CD4-positive, alpha-beta T cell treated with Interleukin-6 for 4 hours (primary cell): ENCODE results near the gene KLF6.
A peak's percentile ranks its signal among the peaks of the same experiment; 100 is the strongest.
"Not testable (repeated sequence)": the region's sequence is repeated elsewhere in the genome, so short reads cannot be mapped to it uniquely, and the experiment has no call there.

ENCODE experiments used
- DNase-seq: peaks from one replicate; pipeline ENCODE4 v3.0.0-alpha.2; 2020; ENCODE audit warnings: mixed read lengths

Gene KLF6

DNA sequence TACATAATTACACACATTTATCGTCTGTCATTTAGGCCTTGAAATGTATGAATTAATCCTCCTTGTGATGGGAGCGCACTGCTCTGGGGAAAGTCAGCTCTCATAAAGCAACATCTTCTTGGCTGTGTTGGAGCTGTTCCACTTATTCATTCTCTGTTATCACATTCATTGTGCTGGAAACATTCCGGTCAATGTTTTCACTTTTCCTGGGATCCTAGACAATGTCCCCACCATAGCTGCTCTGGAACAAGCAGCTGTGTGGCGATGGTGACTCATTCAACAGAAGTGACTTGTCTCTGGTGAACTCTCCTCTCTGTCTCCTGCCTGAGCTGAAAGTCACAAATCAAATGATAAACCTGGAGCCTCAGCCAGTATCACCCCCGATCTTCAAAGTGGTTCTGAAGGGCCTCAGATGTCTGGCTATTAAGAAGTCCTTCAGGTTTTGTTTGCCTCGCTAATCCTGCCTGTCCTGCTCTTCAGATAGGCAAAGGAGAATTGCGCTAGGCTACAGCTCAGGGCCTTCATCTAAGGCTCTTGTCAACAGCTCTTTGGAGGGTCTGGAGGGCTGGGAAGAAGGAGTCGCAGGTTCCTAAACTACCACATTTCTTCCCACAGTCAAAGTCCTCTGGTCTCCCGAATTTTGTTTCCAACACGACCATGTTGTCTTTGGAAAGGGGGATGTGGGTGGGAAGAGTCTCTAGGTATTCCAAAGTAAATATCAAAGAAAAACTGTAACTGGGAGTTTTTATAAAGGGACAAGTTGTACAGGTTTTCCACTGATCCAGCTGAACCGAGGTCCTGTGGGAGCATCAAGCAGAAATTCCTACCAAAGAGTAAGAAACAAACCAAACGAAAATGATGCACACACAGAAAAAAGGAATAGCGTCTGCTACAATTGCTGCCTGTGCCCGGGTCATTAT is 29.3 kb downstream of the KLF6 start:
- DNase-seq, result peak; percentile 37

DNA sequence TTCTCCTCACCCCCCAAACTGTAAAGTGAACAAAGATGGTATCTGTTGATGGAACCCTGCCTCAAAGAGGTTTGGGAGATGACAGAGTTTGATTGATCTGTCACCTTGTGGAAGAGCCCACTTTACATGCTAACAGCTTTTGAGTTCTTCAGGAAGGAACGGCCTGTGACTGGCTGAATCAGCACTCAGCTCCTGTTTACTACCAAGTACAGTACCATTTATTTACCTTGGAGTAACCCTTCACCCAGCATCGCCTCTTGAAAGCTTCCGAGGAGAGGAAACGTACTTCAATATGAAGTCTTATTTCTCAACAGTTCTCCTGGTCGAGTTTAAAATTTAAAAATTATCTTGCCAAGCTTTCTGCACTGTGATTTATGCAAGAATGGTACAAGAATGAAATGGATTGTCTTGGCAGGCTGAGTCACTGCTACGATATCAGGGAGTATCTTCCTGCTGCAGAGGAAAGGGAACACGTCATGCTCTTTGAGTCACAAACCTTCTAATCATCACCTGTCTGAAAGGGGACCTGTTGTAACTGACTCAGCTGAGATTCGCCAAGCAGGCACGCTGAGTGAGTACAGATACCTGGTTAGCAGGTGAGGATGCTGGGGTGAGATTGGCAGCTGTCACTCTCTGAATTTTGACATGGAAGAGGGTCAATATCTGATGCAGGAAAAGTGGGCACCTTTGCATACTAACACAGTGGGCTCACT is 30.1 kb downstream of the KLF6 start:
- peak; percentile 67 for DNase-seq

DNA sequence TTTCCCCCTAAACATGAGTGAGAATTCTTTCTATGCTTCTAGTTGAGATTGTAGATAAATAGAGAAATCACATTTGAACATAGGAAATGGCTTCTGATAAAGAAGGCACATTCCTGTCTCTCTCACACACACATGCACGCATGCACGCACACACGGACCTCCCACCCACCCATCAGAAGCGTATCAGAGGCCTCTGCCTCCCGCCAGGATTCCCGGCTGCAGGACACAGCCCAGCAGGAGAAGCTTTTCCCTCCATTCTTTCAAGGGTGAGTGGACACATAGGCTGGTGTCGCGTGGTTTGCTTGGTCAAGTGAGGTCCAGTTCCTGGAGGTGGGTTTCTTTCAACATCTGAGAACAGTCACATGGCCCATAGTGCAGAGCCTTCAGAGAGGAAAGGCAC is 34.2 kb downstream of the KLF6 start:
- DNase-seq, result no peak

DNA sequence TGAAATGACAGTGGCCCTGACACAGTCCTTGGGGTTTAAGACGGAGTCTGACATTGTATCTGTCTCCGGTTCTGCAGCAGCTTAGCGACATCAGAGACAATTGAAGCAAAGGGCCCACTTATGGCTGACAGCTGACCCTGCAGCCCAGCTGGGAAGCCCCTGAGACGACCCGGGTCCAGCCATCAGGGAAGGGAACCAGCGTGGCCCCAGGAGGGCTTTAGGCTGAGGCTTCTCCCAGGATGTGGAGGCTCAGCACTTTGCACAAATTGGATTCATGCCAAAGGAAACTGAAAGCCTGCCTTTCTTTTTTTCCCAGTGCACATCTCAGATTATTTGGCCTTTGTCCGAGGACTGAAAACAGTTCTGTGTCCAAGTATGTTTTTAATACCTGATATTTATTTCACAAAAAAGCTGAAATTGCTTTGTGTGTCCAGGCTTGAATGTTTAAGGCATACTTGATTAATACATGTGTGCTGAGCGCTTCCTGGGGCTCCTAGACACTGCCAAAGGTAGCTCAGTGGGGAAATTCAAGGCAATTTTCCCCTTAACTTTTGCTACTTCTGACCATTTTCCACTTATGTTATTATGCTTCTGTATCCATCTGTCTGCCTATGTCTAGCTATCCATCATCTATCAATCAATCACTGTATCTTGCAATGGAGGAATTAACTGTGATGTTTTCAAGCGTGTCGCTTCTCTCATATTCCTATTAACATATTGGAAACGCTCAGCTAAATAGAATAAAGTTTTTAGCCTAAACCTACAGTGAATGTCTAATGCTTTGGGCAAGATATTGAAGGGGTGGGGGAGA is 34.8 kb downstream of the KLF6 start:
- no peak for DNase-seq

DNA sequence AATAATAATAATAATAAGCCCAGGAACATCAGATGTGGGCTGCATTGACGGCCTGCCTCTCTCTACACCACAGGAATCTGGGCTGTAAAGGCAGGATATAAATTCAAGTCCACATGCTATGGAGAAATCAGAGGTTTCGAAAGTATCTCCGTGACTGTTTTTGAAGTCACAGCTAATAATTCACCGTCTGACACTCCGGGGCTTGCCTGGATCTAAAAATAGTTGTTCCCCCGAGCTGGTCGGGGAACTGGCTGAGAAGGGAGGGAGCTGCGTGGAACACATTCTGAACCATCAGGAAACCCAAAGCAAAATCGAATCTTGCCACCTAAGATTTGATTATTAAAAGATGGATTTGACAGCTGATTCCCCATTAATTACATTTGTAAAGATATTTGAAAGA is 35.4 kb downstream of the KLF6 start:
- DNase-seq, result no peak

DNA sequence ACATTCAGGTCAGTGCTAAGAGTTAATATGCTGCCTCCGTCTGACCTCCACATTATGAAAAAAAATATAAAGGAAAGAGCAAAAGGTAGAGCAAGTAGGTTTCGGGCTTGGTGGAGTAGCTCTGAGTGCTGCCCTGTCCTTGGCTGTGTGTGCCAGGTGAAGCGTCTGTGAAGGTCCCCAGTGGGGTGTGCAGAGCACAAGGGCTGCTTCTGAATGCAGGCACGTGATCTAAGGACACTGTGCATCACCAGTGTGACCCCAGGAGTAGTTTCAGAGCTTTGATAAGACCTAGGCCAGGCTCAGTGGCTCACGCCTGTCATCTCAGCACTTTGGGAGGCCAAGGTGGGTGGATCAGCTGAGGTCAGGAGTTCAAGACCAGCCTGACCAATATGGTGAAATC is 36.0 kb downstream of the KLF6 start:
- DNase-seq, result no peak

DNA sequence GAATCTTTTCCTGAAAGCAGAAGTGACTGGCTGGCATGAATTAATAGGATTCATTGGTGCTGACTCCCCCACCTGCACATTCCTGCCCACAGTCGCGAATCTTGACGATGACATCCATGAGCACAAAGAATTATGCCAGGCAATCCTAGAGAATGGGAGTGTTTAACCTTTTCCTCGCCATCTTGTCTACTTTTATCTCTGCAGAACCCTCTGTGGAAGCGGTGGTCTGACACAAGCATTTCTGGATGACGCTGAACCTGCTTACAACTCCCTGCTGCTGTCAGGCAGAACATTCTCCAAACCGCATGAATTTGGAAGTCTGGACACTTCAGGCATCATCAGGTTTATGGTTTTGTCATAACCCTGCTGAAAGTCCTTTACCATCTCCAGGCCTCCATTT is 36.5 kb downstream of the KLF6 start:
- DNase-seq, result no peak

DNA sequence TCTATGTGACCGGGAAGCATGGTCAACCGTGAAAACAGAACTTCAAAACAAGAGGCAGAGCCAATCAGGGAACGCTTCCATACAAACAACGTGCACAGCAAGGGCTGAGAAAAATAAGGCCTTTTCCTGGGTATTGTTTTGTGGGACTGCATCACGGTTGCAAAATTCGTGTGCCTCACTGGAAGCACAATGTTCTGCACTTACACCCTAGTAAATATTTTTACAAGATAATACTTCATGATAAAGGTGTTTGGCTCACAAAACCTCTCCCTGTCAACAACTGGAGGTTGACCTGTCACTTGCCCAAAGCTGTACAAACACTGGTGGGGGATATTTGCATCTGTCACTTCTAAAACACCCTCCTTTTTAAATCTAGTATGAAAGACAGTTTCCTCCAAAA is 37.0 kb downstream of the KLF6 start:
- no peak for DNase-seq

DNA sequence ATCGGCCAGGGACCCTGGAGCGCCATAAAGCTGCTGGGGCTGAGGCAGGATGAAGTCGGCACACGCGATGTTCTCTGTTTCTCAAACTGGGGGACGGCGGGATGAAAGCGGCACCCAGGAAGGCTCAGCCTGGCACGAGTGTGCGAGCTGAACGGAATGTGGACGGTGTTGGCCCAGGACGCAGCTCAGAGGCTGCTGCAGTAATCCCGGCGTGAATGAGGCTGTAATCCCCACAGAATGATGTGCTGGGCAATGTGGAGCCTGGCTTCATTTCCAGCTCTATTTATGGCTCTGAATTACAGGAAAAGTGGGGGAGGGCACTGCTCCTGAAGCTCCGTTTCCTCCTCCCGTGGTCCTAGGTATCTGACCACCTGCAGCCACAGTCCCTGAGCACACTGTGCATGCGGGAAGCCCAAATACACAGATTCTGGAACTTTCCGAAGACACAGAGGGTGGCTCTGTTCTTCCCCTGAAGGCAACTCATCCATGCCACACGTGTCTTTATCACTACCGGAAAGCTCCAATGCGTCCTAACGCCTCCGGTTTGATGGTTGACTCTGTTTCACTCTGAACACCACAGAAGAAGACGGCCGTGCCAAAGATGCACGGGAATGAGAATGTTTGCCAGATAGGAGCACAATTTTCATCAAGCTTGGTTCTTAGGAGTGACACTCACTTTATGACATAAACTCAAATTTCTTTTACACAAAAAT is 37.6 kb downstream of the KLF6 start:
- DNase-seq, result no peak

DNA sequence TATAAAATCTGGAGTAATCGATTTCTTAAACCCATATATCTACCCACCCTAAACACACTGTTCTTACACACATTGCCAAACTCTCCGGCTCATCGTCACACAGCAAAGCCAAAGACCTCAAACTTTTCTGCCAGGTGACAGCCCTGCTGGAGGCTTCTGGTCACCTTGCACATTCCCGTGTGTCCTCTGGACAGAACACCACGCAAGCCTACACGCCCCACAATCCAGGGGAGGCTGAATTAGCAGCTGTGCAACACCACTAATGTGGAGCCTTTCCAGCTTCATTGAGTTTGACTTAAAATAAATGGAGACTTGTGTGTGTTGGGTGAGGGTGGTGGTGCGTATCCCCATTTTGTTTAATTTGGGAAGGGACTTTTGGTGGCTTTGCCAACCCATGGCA is 38.4 kb downstream of the KLF6 start:
- no peak for DNase-seq

DNA sequence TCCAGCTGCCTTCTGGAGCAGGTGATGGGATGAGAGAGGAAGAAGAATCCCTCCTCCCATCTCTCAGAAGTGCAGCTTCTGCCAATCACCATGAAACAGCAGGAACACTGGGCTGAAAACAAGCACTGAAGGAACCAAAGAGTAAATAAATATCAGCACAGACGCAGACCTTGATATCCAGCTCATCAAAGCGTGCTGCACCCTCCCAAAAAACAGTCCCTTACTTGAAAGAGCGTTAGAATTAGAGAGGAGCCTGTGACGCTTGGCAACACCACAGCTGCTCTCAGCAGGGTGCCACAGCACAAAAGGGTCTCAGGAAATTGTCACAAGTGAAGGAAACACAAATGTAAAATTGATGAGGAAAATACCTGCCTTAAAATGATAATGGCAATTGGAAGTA is 39.5 kb downstream of the KLF6 start:
- DNase-seq, result no peak

DNA sequence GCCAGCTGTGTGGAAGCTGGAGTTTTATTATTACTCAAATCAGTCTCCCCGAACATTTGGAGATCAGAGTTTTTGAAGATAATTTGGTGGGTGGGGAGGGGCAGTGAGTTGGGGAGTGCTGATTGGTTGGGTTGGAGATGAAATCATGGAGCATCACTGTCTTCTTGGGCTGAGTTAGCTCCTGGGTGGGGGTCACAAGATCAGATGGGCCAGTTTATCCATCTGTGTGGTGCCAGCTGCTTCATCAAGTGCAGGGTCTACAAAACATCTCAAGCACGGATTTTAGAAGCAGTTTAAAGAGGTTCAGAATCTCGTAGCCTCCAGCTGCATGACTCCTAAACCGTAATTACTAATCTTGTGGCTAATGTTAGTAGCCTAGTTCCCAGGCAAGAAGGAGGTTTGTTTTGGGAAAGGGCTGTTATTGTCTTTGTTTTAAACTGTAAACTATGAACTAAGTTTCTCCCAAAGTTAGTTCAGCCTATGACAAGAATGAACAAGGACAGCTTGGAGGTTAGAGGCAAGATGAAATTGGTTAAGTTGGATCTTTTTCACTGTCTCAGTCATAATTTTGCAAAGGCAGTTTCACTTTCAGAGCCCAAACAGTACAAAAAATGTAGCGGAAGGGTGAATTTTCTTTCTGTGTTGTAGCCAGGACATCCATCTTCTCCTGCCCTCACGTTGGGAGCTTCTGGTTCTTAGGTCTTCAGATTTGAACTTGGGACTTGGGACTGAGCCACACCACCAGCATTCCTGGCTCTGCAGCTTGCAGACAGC is 43.1 kb downstream of the KLF6 start:
- no peak for DNase-seq

DNA sequence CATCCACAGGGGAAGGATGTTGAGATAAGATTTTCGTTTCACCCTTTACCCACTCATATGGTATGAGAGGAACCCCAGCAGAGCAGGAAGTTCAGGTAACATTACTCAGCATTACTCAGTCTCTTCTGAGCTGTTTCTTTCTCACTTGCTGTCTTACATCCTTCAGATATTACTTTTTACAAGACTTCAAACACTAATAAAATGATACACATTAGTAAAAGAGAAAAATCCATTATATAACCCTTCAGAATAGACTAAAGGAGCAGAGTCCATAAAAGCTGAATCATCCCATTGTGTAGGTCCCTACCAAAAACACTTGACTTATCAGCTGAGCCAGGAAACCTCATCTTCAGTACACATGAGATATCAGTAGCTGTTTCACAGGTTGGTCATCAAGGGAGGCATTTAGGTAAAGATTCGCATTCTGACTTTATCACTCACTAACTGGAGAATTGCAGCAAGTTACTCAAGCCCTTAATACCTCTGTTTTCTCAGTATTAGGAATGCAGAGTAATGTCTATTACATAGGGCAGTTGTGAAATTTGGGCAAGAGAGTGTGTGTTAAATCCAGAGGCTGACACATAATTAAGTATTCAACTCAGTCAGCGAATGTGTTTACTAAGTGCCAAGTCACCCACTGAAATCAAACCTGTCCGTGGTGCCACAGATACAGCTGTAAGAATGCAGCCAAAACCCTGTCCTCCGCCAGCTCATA is 44.7 kb downstream of the KLF6 start:
- peak; percentile 17 for DNase-seq

DNA sequence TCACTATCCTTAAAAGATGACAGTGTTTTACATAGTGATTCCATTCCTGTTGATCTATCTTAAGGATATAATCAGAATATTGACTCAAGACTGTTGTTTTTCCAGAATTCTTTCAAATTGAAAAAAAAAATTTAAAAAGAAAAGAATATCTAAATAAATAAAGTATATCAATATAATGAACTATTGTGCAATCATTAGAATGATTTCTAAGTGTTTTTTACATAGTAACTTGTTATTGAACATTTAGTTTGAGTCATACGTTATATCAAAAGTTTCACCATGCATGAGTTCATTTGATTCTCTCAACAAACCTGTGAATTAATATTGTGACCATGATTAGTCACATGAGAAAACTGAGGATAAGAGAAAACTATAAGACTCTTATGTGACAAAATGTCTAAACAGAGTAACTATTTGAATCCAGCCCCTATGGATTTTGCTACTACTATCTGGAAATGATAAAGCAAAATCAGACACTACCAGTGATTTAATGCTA is 46.1 kb downstream of the KLF6 start:
- DNase-seq, result no peak

DNA sequence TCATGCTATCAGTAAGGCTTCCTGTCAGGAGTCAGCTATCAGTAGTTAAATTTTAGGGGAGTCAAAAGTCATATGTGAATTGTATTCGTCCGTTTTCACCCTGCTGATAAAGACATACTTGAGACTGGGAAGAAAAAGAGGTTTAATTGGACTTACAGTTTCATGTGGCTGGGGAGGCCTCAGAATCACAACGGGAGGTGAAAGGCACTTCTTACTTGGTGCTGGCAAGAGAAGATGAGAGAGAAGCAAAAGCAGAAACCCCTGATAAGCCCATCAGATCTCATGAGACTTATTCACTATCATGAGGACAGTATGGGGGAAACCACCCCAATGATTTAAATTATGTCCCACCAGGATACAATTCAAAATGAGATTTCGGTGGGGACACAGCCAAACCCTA is 47.1 kb downstream of the KLF6 start:
- no peak for DNase-seq

DNA sequence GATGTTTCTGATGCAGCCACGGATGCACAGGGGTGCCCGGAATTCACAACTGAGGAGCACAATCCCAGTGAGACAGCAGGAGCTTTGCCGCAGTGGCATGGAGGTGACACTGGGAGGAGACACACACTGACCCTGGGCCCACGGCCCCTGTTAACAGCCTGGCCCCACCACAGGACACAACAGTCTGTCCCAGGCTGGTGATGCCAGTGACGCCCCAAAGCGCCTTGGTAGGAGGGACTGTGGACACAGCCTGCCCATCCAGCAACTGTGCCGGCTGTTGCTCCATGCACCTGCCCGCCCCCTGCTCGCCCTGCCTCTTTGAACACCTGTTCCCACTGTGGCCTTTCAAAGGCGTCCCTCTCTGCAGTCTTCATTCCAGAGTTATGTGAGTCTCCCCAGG is 49.8 kb downstream of the KLF6 start:
- DNase-seq, result peak; percentile 33

DNA sequence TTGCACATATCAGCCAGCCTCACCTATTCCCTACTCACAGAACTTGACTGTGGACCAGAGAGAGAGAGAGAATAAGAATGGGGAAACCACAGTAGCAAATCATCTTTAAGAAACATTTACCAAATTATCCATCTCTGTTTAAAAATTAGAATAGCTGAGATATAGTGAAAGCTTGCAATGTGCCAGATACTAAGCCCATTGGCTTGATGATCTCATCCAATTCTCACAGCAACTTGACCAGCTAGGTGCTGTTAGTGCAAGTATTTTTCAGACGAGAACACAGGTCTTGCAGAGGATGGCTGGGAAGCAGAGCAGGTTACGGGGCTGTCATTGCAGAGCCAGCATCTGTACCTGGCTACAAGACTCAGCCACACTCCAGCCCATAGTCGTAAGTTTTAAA is 50.9 kb downstream of the KLF6 start:
- DNase-seq, result no peak

DNA sequence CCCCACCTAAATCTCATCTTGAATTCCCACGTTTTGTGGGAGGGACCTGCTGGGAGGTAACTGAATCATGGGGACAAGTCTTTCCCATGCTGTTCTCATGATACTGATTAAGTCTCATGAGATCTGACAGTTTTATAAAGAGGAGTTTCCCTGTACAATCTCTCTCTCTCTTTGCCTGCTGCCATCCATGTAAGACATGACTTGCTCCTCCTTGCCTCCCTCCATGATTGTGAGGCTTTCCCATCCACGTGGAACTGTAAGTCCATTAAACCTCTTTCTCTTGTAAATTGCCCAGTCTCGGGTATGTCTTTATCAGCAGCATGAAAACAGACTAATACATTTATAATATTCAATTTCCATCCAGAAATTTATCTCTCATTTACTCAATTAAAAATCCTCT is 52.8 kb downstream of the KLF6 start:
- DNase-seq, result not testable (repeated sequence)

DNA sequence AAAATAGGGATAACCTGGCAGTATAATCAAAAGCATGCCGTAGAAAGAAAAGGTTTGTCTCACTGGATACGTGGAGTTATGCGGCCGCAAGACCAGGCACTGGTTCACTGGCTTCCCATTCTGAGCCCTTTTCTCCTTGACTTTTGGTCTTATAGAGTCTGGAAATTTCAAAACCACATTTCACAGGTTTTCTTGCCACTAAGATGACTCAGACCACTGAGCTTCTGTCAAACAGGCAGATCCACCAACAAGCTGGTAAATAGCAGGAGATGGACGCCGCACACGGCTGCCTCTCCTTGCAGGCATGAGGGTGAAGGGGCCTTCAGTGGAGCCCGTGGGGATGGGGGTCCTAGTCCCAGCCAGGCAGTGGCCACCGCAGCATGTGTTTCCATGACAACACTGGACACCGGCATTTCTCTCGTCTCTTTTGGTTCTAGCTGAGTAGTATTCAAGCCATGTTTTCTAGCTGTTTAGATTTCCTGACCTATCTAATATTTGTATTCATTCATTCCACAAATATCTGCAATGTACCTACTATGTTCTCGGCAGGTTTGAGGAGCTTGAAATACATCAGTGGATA is 55.5 kb downstream of the KLF6 start:
- no peak for DNase-seq

DNA sequence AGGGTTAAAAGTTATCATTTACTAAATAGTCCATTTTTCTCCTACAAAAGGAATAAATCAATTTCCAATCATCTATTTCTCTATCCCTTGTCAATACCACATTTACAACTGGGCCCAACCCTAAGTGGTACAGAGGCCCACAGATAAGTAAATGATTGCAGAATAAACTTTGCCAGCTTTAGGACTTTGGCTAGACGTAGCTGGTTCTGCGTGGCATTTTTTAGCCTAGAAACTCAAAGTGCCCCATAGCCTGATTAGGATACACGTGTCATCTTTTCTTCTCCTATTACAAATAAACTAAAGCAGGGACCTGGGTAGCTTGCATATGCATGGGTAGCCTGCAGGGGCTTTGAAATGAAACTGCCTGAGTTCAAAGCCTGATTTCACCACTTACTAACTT is 56.4 kb downstream of the KLF6 start:
- no peak for DNase-seq

DNA sequence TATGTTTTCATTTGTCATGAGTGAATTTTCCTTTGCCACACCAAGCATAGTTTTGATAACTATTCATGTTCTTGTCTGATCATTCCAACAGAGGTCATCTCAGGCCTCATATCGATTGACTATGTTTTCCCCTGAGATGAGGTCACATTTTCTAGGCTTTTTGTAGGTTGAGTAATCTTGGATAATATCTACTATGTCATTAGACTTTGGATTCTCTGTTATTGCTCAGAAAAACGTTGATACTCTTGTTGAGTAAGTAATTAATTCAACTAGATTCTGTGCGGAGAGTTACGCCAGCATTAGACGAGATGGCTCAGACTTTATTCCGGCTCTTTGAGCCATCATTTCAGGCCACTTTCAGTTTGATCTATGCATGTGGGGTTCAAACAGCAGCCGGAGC is 57.7 kb downstream of the KLF6 start:
- no peak for DNase-seq
